Measurements from ENCODE around the gene PLEKHA1. TPM values are rescaled to one million over a fixed set of nuclear protein-coding genes. Genes with fewer than 3 reads are reported as not detected.

The PLEKHA1 gene
- total RNA-seq, 4 donors from 2014 or later, result 51.4 to 101 (median 62.1) TPM

GRCh38 chr10:122445469-122445868, 71.0 kb downstream of the PLEKHA1 start:
- Histone ChIP-seq H3K27me3 (no peaks in the 10 kb centered on the region), H3K4me1 (peaks cover 9 to 10% (median 9%) of the 10 kb centered on the region in 4 donors), H3K4me3 (no peak overlapping the region), H3K27ac (replicated peaks in 1 of 4) (no peak overlapping the region), H3K9me3 (peaks cover 0 to 2% (median 0%) of the 10 kb centered on the region in 4 donors), H3K36me3 (no peaks in the 10 kb centered on the region)
- TF ChIP-seq CTCF (IDR thresholded peaks at IDR 0.05) (no peak), POLR2AphosphoS5 (IDR thresholded peaks at IDR 0.05) (no peak), POLR2A (IDR thresholded peaks at IDR 0.05; ENCODE audit: low read depth) (no peak), EP300 (IDR thresholded peaks at IDR 0.05) (no peak)
- WGBS, result 82% methylated on average over 1 of the region's 1 CpG
- intact Hi-C loops (cut with DNase I), result no loop called here
- no peak for DNase-seq (ENCODE audit: extremely low spot score)

- H3K36me3 ChIP-seq, result no peaks in the 10 kb centered on the region
- peaks cover 9 to 10% (median 9%) of the 10 kb centered on the region in 4 donors for H3K4me1 ChIP-seq
- H3K4me3 ChIP-seq, result no peak overlapping the region
- TF ChIP-seq CTCF (IDR thresholded peaks at IDR 0.05), result no peak
- TF ChIP-seq POLR2AphosphoS5 (IDR thresholded peaks at IDR 0.05), result no peak
- no peak for TF ChIP-seq POLR2A (IDR thresholded peaks at IDR 0.05; ENCODE audit: low read depth)
- no peak for TF ChIP-seq EP300 (IDR thresholded peaks at IDR 0.05)
- H3K9me3 ChIP-seq, result no peaks in the 10 kb centered on the region
- DNase-seq (ENCODE audit: extremely low spot score), result no peak
- H3K27ac ChIP-seq (replicated peaks in 1 of 4), result no peak overlapping the region
- H3K27me3 ChIP-seq, result no peaks in the 10 kb centered on the region
- intact Hi-C loops (cut with DNase I), result no loop called here
These were observed 71.4 kb downstream of the PLEKHA1 start for GRCh38 chr10:122445904-122446303.

- no peaks in the 10 kb centered on the region for H3K27me3 ChIP-seq
- H3K9me3 ChIP-seq, result no peaks in the 10 kb centered on the region
- intact Hi-C loops (cut with DNase I), result no loop called here
- H3K27ac ChIP-seq (replicated peaks in 1 of 4), result peak overlapping the region in 2 of 4 donors; percentile 12 to 34
- no peaks in the 10 kb centered on the region for H3K36me3 ChIP-seq
- 65% methylated on average over 2 of the region's 2 CpGs for WGBS
- no peak overlapping the region for H3K4me3 ChIP-seq
- H3K4me1 ChIP-seq, result peaks cover 9 to 10% (median 9%) of the 10 kb centered on the region in 4 donors
- TF ChIP-seq POLR2A (IDR thresholded peaks at IDR 0.05; ENCODE audit: low read depth), result no peak
- peak in 1 of 2 donors; percentile 35 for TF ChIP-seq POLR2AphosphoS5 (IDR thresholded peaks at IDR 0.05)
- no peak for TF ChIP-seq EP300 (IDR thresholded peaks at IDR 0.05)
- no peak for TF ChIP-seq CTCF (IDR thresholded peaks at IDR 0.05)
- no peak for DNase-seq (ENCODE audit: extremely low spot score)
These were observed 72.3 kb downstream of the PLEKHA1 start for GRCh38 chr10:122446668-122447423.

- WGBS, result 89% methylated on average over 3 of the region's 3 CpGs
- H3K9me3 ChIP-seq, result no peaks in the 10 kb centered on the region
- H3K27ac ChIP-seq (replicated peaks in 1 of 4), result no peak overlapping the region
- intact Hi-C loops (cut with DNase I), result no loop called here
- H3K36me3 ChIP-seq, result no peaks in the 10 kb centered on the region
- no peak overlapping the region for H3K4me3 ChIP-seq
- H3K4me1 ChIP-seq, result peaks cover 9 to 10% (median 9%) of the 10 kb centered on the region in 4 donors
- H3K27me3 ChIP-seq, result no peaks in the 10 kb centered on the region
- TF ChIP-seq POLR2A (IDR thresholded peaks at IDR 0.05; ENCODE audit: low read depth), result no peak
- no peak for DNase-seq (ENCODE audit: extremely low spot score)
These were observed 74.1 kb downstream of the PLEKHA1 start for GRCh38 chr10:122448600-122448999.

- Histone ChIP-seq H3K27ac (replicated peaks in 1 of 4) (no peak overlapping the region), H3K36me3 (no peaks in the 10 kb centered on the region), H3K9me3 (no peaks in the 10 kb centered on the region), H3K4me1 (peaks cover 9 to 10% (median 9%) of the 10 kb centered on the region in 4 donors), H3K4me3 (no peak overlapping the region), H3K27me3 (no peaks in the 10 kb centered on the region)
- DNase-seq (ENCODE audit: extremely low spot score), result no peak
- TF ChIP-seq POLR2AphosphoS5 (IDR thresholded peaks at IDR 0.05) (no peak), POLR2A (IDR thresholded peaks at IDR 0.05; ENCODE audit: low read depth) (no peak), CTCF (IDR thresholded peaks at IDR 0.05) (no peak), EP300 (IDR thresholded peaks at IDR 0.05) (no peak)
- intact Hi-C loops (cut with DNase I), result no loop called here
- WGBS, result 96% methylated on average over 4 of the region's 4 CpGs
These were observed 74.6 kb downstream of the PLEKHA1 start for GRCh38 chr10:122449153-122449552.
